NCI-H1694 (cell line): ENCODE results near the gene ARPC1B.

Source experiments
- DNase-seq: peaks from one replicate; lab custom pipeline; 2025; lab: John Stamatoyannopoulos, UW

Gene ARPC1B

GRCh38 chr7:99389772-99390171, 15.2 kb downstream of the ARPC1B start:
- DNase-seq = no peak

GRCh38 chr7:99390941-99391602, 16.5 kb downstream of the ARPC1B start:
- no peak for DNase-seq

GRCh38 chr7:99392046-99392445, 17.5 kb downstream of the ARPC1B start:
- no peak for DNase-seq

- DNase-seq = no peak
These were observed 18.3 kb downstream of the ARPC1B start for GRCh38 chr7:99392659-99393354.

- DNase-seq = no peak
These were observed 19.0 kb downstream of the ARPC1B start for GRCh38 chr7:99393355-99394187.

- DNase-seq = no peak
These were observed 19.6 kb downstream of the ARPC1B start for GRCh38 chr7:99394188-99394502.

GRCh38 chr7:99395616-99396327, 21.2 kb downstream of the ARPC1B start:
- DNase-seq = no peak

- DNase-seq = no peak
These were observed 22.1 kb downstream of the ARPC1B start for GRCh38 chr7:99396418-99397296.

- DNase-seq = no peak
These were observed 22.9 kb downstream of the ARPC1B start for GRCh38 chr7:99397297-99397983.

GRCh38 chr7:99398891-99399445, 24.4 kb downstream of the ARPC1B start:
- no peak for DNase-seq

GRCh38 chr7:99399597-99399996, 25.1 kb downstream of the ARPC1B start:
- DNase-seq = no peak

- DNase-seq = no peak
These were observed 28.3 kb downstream of the ARPC1B start for GRCh38 chr7:99402854-99403253.

GRCh38 chr7:99403764-99404163, 29.2 kb downstream of the ARPC1B start:
- no peak for DNase-seq

- DNase-seq = no peak
These were observed 29.9 kb downstream of the ARPC1B start for GRCh38 chr7:99404235-99404976.

- DNase-seq = no peak
These were observed 30.4 kb downstream of the ARPC1B start for GRCh38 chr7:99404977-99405320.

- DNase-seq = no peak
These were observed 32.0 kb downstream of the ARPC1B start for GRCh38 chr7:99406557-99406956.

- no peak for DNase-seq
These were observed 33.4 kb downstream of the ARPC1B start for GRCh38 chr7:99407872-99408378.

GRCh38 chr7:99408379-99409191, 34.1 kb downstream of the ARPC1B start, which contains the start of the genes BUD31 and PDAP1:
Gene BUD31, plus strand, starts transcription at chr7:99408969. Its CDS starts 2,124 bp downstream, at chr7:99411093.
Gene PDAP1, minus strand, starts transcription at chr7:99408597. Its CDS starts 49 bp downstream, at chr7:99408548.
- DNase-seq = peak; percentile 94

- no peak for DNase-seq
These were observed 34.7 kb downstream of the ARPC1B start for GRCh38 chr7:99409192-99409572.
